A549 (cell line): ENCODE data around the gene UMODL1. TPM values are rescaled to one million over a fixed set of nuclear protein-coding genes. Genes with fewer than 3 reads are reported as not detected.

ENCODE experiments used
- ATAC-seq, 2 experiments: fragments of 200-7000 bp in 1 of 2; fragments of >200 bp in 1 of 2; cut with Nextera tagmentation in 1 of 2; cut with Tn5 transposase in 1 of 2; 3 replicates each; pipeline versions ENCODE4 v1.8.0 to v1.9.1; 2018 to 2020; ENCODE audit warnings: mild to moderate bottlenecking in 1 of 2, moderate library complexity in 1 of 2
- CTCF ChIA-PET: fragments of 300-600 bp; sonication (Branson Sonifier 250); formaldehyde crosslinking; extraction: SDS; loops from one replicate; lab custom pipeline; 2021; ENCODE audit warnings: antibody characterized with exemption, inconsistent platforms; lab: Yijun Ruan, JAX
- POLR2A ChIA-PET: fragments of 350-600 bp; formaldehyde crosslinking; extraction: SDS; loops from one replicate; lab custom pipeline; 2021; ENCODE audit warnings: antibody characterized with exemption, inconsistent platforms; lab: Yijun Ruan, JAX
- DNase-seq, 2 experiments: peaks; one replicate each; pipeline versions ENCODE4 v3.0.0 to v3.0.0-alpha.2; 2011 to 2016; ENCODE audit warnings: low read depth in 1 of 2, low spot score in 1 of 2
- FAIRE-seq: peaks from 2 replicates; lab custom pipeline; 2011; peaks lifted over from hg19 to GRCh38; lab: Jason Lieb, UNC
- H3K27ac ChIP-seq, 2 experiments: fragments of >200 bp; sonication (Bioruptor Twin); formaldehyde crosslinking; 3 replicates each; pipeline ENCODE4 v1.5.1; 2016 to 2017
- H3K4me1 ChIP-seq: fragments of >200 bp; sonication (Bioruptor Twin); formaldehyde crosslinking; 3 replicates; pipeline ENCODE4 v1.6.1; 2016
- H3K4me2 ChIP-seq: fragments of >200 bp; sonication (Bioruptor Twin); formaldehyde crosslinking; 3 replicates; pipeline ENCODE4 v1.6.1; 2016
- H3K4me3 ChIP-seq: fragments of >200 bp; sonication (Bioruptor Twin); formaldehyde crosslinking; 3 replicates; pipeline ENCODE4 v1.5.1; 2016
- H3K9me3 ChIP-seq: fragments of >200 bp; sonication (Bioruptor Twin); formaldehyde crosslinking; 3 replicates; pipeline ENCODE4 v1.6.1; 2016
- BHLHE40 ChIP-seq: IDR thresholded peaks from 2 replicates; pipeline ENCODE4 v1.6.1; 2012; ENCODE audit warnings: low read depth, low read length, inconsistent platforms
- CHD2 ChIP-seq: fragments of 150-350 bp; IDR thresholded peaks from 2 replicates; pipeline ENCODE4 v1.6.1; 2014; ENCODE audit warnings: low read length; ENCODE audit not compliant: partially characterized antibody
- CHD4 ChIP-seq: fragments of 200-600 bp; sonication (generic); IDR thresholded peaks from 2 replicates; pipeline ENCODE4 v1.6.1; 2016; ENCODE audit warnings: antibody characterized with exemption, mild to moderate bottlenecking, borderline replicate concordance
- EP300 ChIP-seq, 2 experiments: fragments of >200 bp; sonication (Bioruptor Twin); formaldehyde crosslinking; IDR thresholded peaks; 2 replicates in 1 of 2; 3 replicates in 1 of 2; pipeline ENCODE4 v1.6.1; 2016 to 2017
- ESRRA ChIP-seq: fragments of 150-350 bp; IDR thresholded peaks from 2 replicates; pipeline ENCODE4 v1.6.1; 2014; ENCODE audit warnings: mild to moderate bottlenecking, low read length, borderline replicate concordance
- FOSB ChIP-seq: fragments of 250-450 bp; sonication (Bioruptor Pico); IDR thresholded peaks from 2 replicates; pipeline ENCODE4 v1.5.0; 2020; ENCODE audit warnings: mild to moderate bottlenecking, moderate library complexity
- FOSL2 ChIP-seq, 2 experiments: fragments of 450-650 bp in 1 of 2; fragments of >200 bp in 1 of 2; sonication (Bioruptor Twin) in 1 of 2; formaldehyde crosslinking; IDR thresholded peaks; 2 replicates each; pipeline versions ENCODE4 v1.5.0 to v1.6.1; 2016 to 2020; ENCODE audit warnings: mild to moderate bottlenecking in 1 of 2, moderate library complexity in 1 of 2
- GATA3 ChIP-seq: IDR thresholded peaks from 2 replicates; pipeline ENCODE4 v1.6.1; 2012; ENCODE audit warnings: borderline replicate concordance
- HEYL ChIP-seq: fragments of 250-450 bp; sonication (Bioruptor Pico); IDR thresholded peaks from 2 replicates; pipeline ENCODE4 v1.8.0; 2021; ENCODE audit warnings: mild to moderate bottlenecking, moderate library complexity
- HOXB13 ChIP-seq: fragments of 250-450 bp; sonication (Bioruptor Pico); IDR thresholded peaks from 2 replicates; pipeline ENCODE4 v1.5.0; 2020; ENCODE audit warnings: low read depth, mild to moderate bottlenecking, moderate library complexity
- JUN ChIP-seq, 2 experiments: fragments of >200 bp; sonication (Bioruptor Twin); formaldehyde crosslinking; IDR thresholded peaks; 2 replicates in 1 of 2; 3 replicates in 1 of 2; pipeline ENCODE4 v1.6.1; 2016 to 2017
- JUNB ChIP-seq: fragments of >200 bp; sonication (Bioruptor Twin); formaldehyde crosslinking; IDR thresholded peaks from 2 replicates; pipeline ENCODE4 v1.6.1; 2016
- MAZ ChIP-seq: fragments of 150-350 bp; IDR thresholded peaks from 2 replicates; pipeline ENCODE4 v1.6.1; 2014; ENCODE audit warnings: antibody characterized with exemption, low read depth, low read length, borderline replicate concordance
- MYC ChIP-seq: IDR thresholded peaks from 2 replicates; pipeline ENCODE4 v1.6.1; 2012; ENCODE audit warnings: mild to moderate bottlenecking, inconsistent platforms, low read length, improper control_type of control experiment, borderline replicate concordance
- NPAS2 ChIP-seq: fragments of 250-450 bp; sonication (Bioruptor Pico); IDR thresholded peaks from 2 replicates; pipeline ENCODE4 v1.8.0; 2022; ENCODE audit warnings: mild to moderate bottlenecking, moderate library complexity, borderline replicate concordance
- NR3C1 ChIP-seq: fragments of >200 bp; sonication (Bioruptor Twin); formaldehyde crosslinking; IDR thresholded peaks from 3 replicates; pipeline ENCODE4 v1.6.1; 2017
- PHF8 ChIP-seq: fragments of 200-600 bp; sonication (generic); IDR thresholded peaks from 2 replicates; pipeline ENCODE4 v1.6.1; 2016; ENCODE audit warnings: low read depth, mild to moderate bottlenecking, antibody characterized with exemption, moderate library complexity, borderline replicate concordance
- POLR2AphosphoS2 ChIP-seq: conservative IDR thresholded peaks from 2 replicates; pipeline ENCODE4 v1.6.1; 2012; ENCODE audit warnings: low read length, improper control_type of control experiment, inconsistent platforms
- RARB ChIP-seq: fragments of 250-450 bp; sonication (Bioruptor Pico); IDR thresholded peaks from 2 replicates; pipeline ENCODE4 v1.8.0; 2021; ENCODE audit warnings: mild to moderate bottlenecking, moderate library complexity
- SMC3 ChIP-seq: fragments of >200 bp; sonication (Bioruptor Twin); formaldehyde crosslinking; IDR thresholded peaks from 3 replicates; pipeline ENCODE4 v1.6.1; 2018; ENCODE audit warnings: inconsistent platforms
- ZC3H11A ChIP-seq: fragments of 450-650 bp; IDR thresholded peaks from 2 replicates; pipeline ENCODE4 v1.6.1; 2014; ENCODE audit warnings: antibody characterized with exemption, mild to moderate bottlenecking
- ZFP36 ChIP-seq: fragments of 450-650 bp; IDR thresholded peaks from 2 replicates; pipeline ENCODE4 v1.6.1; 2014; ENCODE audit warnings: borderline replicate concordance; ENCODE audit not compliant: partially characterized antibody
- ZNF302 ChIP-seq: fragments of 250-450 bp; sonication (Bioruptor Pico); IDR thresholded peaks from 2 replicates; pipeline ENCODE4 v1.9.0; 2021; ENCODE audit warnings: inconsistent platforms, mild to moderate bottlenecking, moderate library complexity
- WGBS: methylation state at CpG from one replicate; pipeline ENCODE4 v1.1.6; 2017; ENCODE audit errors: missing lambda C conversion rate; 5-methylcytosine and 5-hydroxymethylcytosine counted together
- polyA plus RNA-seq, 4 experiments: library from polyadenylated mRNA; depleted of rRNA in 3 of 4; stranded (reverse); fragments of >200 nt; fragmentation: RNase III in 1 of 4; extraction: RNeasy Plus Mini Kit Qiagen cat#74134 plus additional on column Dnase treatment in 1 of 4; gene quantifications; 2 replicates in 3 of 4; 3 replicates in 1 of 4; pipeline ENCODE4 v1.2.3, GENCODE V29; 2011 to 2017
- TF ChIP-seq, protein P1 (sequence below): fragments of 450-650 bp; IDR thresholded peaks from 2 replicates; pipeline ENCODE4 v1.6.1; 2014; ENCODE audit warnings: antibody characterized with exemption
- TF ChIP-seq, protein P2 (sequence below): fragments of 250-450 bp; sonication (Bioruptor Pico); IDR thresholded peaks from 2 replicates; pipeline ENCODE4 v1.5.0; 2021; ENCODE audit warnings: mild to moderate bottlenecking, moderate library complexity, borderline replicate concordance
- TF ChIP-seq, protein P3 (sequence below): fragments of 250-450 bp; sonication (Bioruptor Pico); IDR thresholded peaks from 2 replicates; pipeline ENCODE4 v1.5.0; 2020; ENCODE audit warnings: low read depth, mild to moderate bottlenecking, moderate library complexity
- TF ChIP-seq, protein P4 (sequence below): fragments of >200 bp; sonication (Bioruptor Twin); formaldehyde crosslinking; IDR thresholded peaks from 2 replicates; pipeline ENCODE4 v1.6.1; 2016

Gene UMODL1
- polyA plus RNA-seq, 2 of the 4 experiments (the other 2 are of a cell fraction) = not detected

DNA sequence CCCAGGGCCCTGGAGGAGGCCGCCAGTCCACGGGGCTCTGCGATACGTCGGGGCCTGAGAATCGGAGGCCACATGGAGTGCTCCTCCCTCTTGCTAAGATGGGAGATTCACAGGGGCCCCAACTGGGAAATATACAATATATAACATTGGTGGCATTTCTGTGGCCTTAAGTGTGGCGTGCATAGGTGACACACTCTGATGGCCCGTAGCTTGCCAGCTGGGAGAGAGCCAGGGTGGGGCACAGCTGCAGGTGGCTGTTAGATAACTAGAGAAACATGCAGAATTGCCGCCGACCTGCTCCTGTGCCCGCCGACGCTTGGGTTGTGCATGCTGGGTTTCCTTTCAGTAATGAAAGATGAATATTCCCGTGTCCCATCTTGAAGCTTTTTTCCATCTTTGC, 30.1 kb downstream of the UMODL1 start:
- no peak for ATAC-seq
- DNase-seq = no peak
- FAIRE-seq = no peak
- no peaks in the 10 kb centered on the region for H3K9me3 ChIP-seq
- H3K4me1 ChIP-seq = peaks cover 11% of the 10 kb centered on the region
- TF ChIP-seq CHD2 = no peak
- no peak for TF ChIP-seq JUNB
- no peak for TF ChIP-seq RARB
- no peak for TF ChIP-seq ZNF302 (CRISPR knock-in tag)
- no peak for TF ChIP-seq ZC3H11A
- no peak for TF ChIP-seq ESRRA
- TF ChIP-seq, protein P1, sequence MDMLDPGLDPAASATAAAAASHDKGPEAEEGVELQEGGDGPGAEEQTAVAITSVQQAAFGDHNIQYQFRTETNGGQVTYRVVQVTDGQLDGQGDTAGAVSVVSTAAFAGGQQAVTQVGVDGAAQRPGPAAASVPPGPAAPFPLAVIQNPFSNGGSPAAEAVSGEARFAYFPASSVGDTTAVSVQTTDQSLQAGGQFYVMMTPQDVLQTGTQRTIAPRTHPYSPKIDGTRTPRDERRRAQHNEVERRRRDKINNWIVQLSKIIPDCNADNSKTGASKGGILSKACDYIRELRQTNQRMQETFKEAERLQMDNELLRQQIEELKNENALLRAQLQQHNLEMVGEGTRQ = no peak
- no peak for TF ChIP-seq NR3C1
- TF ChIP-seq JUN (IDR thresholded peaks at IDR 0.05) = no peak
- TF ChIP-seq, protein P2, sequence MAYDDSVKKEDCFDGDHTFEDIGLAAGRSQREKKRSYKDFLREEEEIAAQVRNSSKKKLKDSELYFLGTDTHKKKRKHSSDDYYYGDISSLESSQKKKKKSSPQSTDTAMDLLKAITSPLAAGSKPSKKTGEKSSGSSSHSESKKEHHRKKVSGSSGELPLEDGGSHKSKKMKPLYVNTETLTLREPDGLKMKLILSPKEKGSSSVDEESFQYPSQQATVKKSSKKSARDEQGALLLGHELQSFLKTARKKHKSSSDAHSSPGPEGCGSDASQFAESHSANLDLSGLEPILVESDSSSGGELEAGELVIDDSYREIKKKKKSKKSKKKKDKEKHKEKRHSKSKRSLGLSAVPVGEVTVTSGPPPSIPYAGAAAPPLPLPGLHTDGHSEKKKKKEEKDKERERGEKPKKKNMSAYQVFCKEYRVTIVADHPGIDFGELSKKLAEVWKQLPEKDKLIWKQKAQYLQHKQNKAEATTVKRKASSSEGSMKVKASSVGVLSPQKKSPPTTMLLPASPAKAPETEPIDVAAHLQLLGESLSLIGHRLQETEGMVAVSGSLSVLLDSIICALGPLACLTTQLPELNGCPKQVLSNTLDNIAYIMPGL (CRISPR knock-in tag) = no peak
- no peak for TF ChIP-seq PHF8
- TF ChIP-seq NPAS2 (CRISPR knock-in tag) = no peak
- TF ChIP-seq HEYL (CRISPR knock-in tag) = no peak
- TF ChIP-seq, protein P3, sequence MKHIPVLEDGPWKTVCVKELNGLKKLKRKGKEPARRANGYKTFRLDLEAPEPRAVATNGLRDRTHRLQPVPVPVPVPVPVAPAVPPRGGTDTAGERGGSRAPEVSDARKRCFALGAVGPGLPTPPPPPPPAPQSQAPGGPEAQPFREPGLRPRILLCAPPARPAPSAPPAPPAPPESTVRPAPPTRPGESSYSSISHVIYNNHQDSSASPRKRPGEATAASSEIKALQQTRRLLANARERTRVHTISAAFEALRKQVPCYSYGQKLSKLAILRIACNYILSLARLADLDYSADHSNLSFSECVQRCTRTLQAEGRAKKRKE (CRISPR knock-in tag) = no peak
- no peak for TF ChIP-seq GATA3
- TF ChIP-seq HOXB13 = no peak
- TF ChIP-seq, protein P4, sequence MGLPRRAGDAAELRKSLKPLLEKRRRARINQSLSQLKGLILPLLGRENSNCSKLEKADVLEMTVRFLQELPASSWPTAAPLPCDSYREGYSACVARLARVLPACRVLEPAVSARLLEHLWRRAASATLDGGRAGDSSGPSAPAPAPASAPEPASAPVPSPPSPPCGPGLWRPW = no peak
- no peak for TF ChIP-seq SMC3
- no peak for TF ChIP-seq FOSB (CRISPR knock-in tag)
- POLR2A ChIA-PET = no interaction called here
- no peak overlapping the region for H3K4me2 ChIP-seq
- H3K27ac ChIP-seq = no peak overlapping the region
- CTCF ChIA-PET = interaction anchor here (1.1 kb wide), 1 partner anchor 16 kb away, joined by 4 read pairs; no protein-coding TSS in a partner anchor
- no peak overlapping the region for H3K4me3 ChIP-seq
- 90% methylated on average over 14 of the region's 14 CpGs for WGBS

DNA sequence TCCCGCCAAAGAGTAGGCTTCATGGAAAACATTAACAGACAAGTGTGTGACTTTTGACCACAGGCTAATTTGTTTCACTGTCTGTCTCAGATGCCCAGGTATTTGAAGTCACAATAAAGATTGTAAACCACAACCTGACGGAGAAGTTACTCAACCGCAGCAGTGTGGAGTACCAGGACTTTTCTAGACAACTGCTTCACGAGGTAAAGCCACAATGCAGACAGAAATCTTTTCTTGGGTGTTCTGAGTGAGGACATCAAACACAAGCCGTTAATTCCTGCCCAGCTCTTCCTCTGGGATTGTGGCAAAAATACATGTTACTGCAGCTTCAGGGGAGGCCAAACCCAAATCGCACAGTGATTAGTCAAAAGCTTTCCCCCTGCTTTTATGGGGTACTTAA, 31.0 kb downstream of the UMODL1 start:
- ChIA-PET CTCF (interaction anchor here (1.1 to 1.3 kb wide), 2 partner anchors 15 to 286 kb away, joined by 3 to 4 read pairs; no protein-coding TSS in a partner anchor), POLR2A (no interaction called here)
- H3K4me3 ChIP-seq = no peak overlapping the region
- H3K4me2 ChIP-seq = no peak overlapping the region
- FAIRE-seq = no peak
- no peak overlapping the region for H3K27ac ChIP-seq
- no peak for TF ChIP-seq MYC
- no peak for TF ChIP-seq BHLHE40
- TF ChIP-seq, protein P4 = no peak
- no peak for TF ChIP-seq CHD2
- TF ChIP-seq, protein P2 (CRISPR knock-in tag) = no peak
- TF ChIP-seq ZFP36 = no peak
- TF ChIP-seq POLR2AphosphoS2 = no peak
- no peak for TF ChIP-seq FOSL2 (IDR thresholded peaks at IDR 0.05)
- no peak for TF ChIP-seq FOSL2 (CRISPR knock-in tag; IDR thresholded peaks at IDR 0.05)
- no peak for TF ChIP-seq MAZ
- no peak for TF ChIP-seq CHD4
- TF ChIP-seq ESRRA = no peak
- TF ChIP-seq EP300 (IDR thresholded peaks at IDR 0.05) = no peak
- ATAC-seq = no peak
- H3K4me1 ChIP-seq = peaks cover 11% of the 10 kb centered on the region
- WGBS = 65% methylated on average over 6 of the region's 6 CpGs
- DNase-seq = no peak
- H3K9me3 ChIP-seq = no peaks in the 10 kb centered on the region
